Cardiac muscle cell (in vitro differentiated cells and primary cell): ENCODE measurements around the gene ORM1. TPM values are rescaled to one million over a fixed set of nuclear protein-coding genes. Genes with fewer than 3 reads are reported as not detected.

Experiments
- DNase-seq, 2 donors: peaks; one replicate each; pipeline versions ENCODE4 v3.0.0 to v3.0.0-alpha.2; 2010 to 2017; ENCODE audit warnings: low read depth in 1 of 2, low spot score in 1 of 2
- H3K27ac ChIP-seq: fragments of 200-600 bp; sonication (generic); 2 replicates; pipeline ENCODE4 v1.5.1; 2016
- H3K27me3 ChIP-seq: fragments of 200-600 bp; sonication (generic); 2 replicates; pipeline ENCODE4 v1.6.0; 2016; ENCODE audit warnings: control low read depth
- H3K36me3 ChIP-seq: fragments of 200-600 bp; sonication (generic); 2 replicates; pipeline ENCODE4 v1.5.1; 2016; ENCODE audit warnings: control low read depth
- H3K4me1 ChIP-seq: fragments of 200-600 bp; sonication (generic); 2 replicates; pipeline ENCODE4 v1.8.1; 2017; ENCODE audit warnings: low read depth, mild to moderate bottlenecking, mixed run types
- H3K4me3 ChIP-seq: fragments of 200-600 bp; sonication (generic); 2 replicates; pipeline ENCODE4 v1.5.1; 2016; ENCODE audit warnings: mild to moderate bottlenecking
- H3K9me3 ChIP-seq: fragments of 200-600 bp; sonication (generic); 2 replicates; pipeline ENCODE4 v1.5.1; 2017; ENCODE audit warnings: low read depth, mild to moderate bottlenecking, control low read depth
- polyA plus RNA-seq: library from polyadenylated mRNA; unstranded; fragments of >200 nt; fragmentation: Nextera tagmentation; extraction: Ambion mirVana; gene quantifications from 2 replicates; pipeline ENCODE4 v1.2.1, GENCODE V29; 2016
- total RNA-seq: library from RNA; depleted of rRNA; stranded (reverse); fragments of >200 nt; gene quantifications from 2 replicates; pipeline ENCODE4 v1.2.3, GENCODE V29; 2016
- TF ChIP-seq, protein P1 (sequence below): IDR thresholded peaks from 2 replicates; pipeline ENCODE4 v1.5.1; 2012; ENCODE audit warnings: low read depth, mild to moderate bottlenecking, low read length

Gene ORM1
- total and polyA plus RNA-seq, 2 experiments from 2014 or later = 0.75 TPM; not detected in 1

DNA sequence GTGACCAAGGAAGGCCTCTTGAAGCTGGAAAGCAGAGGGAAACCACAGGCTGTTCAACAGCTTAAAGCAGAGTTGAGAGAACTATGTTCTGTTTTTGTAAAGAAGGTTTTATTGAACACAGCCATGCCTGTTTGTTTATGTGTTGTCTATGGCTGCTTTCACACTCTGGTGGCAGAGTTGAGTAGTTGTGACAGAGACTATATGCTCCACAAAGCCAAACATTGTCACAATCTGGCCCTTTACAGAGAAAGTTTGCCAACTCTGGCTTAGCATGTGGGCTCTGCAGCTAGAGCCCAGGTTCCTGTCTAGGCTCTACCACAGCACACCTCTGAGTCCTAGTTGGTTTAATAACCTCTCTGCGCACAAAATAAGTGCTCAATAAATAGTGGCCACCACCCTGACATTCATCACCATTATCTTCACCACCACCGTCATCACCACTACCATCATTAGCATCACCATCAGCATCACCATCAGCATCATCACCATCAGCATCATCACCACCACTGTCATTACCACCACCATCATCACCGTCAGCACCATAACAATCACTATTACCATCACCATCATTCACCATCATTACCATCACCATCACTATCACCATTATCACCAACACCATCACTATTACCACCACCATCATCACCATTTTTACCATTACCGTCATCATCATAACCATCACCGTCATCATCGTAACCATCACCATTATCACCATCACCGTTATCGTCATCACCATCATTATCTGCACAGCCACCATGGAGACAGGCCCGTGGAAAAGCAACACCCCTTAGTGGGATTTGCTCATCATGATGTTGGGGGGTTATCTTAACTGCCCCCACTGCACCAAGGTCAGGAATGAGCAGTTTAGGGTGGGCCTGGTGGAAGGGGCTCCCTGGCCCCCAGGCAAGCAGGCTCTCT, 46.6 kb downstream of the ORM1 start:
- Histone ChIP-seq H3K4me3 (no peak overlapping the region), H3K9me3 (no peaks in the 10 kb centered on the region), H3K27ac (no peak overlapping the region), H3K27me3 (no peaks in the 10 kb centered on the region), H3K36me3 (peaks cover 4% of the 10 kb centered on the region), H3K4me1 (no peaks in the 10 kb centered on the region)
- TF ChIP-seq, protein P1, sequence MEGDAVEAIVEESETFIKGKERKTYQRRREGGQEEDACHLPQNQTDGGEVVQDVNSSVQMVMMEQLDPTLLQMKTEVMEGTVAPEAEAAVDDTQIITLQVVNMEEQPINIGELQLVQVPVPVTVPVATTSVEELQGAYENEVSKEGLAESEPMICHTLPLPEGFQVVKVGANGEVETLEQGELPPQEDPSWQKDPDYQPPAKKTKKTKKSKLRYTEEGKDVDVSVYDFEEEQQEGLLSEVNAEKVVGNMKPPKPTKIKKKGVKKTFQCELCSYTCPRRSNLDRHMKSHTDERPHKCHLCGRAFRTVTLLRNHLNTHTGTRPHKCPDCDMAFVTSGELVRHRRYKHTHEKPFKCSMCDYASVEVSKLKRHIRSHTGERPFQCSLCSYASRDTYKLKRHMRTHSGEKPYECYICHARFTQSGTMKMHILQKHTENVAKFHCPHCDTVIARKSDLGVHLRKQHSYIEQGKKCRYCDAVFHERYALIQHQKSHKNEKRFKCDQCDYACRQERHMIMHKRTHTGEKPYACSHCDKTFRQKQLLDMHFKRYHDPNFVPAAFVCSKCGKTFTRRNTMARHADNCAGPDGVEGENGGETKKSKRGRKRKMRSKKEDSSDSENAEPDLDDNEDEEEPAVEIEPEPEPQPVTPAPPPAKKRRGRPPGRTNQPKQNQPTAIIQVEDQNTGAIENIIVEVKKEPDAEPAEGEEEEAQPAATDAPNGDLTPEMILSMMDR = no peak
- no peak for DNase-seq

DNA sequence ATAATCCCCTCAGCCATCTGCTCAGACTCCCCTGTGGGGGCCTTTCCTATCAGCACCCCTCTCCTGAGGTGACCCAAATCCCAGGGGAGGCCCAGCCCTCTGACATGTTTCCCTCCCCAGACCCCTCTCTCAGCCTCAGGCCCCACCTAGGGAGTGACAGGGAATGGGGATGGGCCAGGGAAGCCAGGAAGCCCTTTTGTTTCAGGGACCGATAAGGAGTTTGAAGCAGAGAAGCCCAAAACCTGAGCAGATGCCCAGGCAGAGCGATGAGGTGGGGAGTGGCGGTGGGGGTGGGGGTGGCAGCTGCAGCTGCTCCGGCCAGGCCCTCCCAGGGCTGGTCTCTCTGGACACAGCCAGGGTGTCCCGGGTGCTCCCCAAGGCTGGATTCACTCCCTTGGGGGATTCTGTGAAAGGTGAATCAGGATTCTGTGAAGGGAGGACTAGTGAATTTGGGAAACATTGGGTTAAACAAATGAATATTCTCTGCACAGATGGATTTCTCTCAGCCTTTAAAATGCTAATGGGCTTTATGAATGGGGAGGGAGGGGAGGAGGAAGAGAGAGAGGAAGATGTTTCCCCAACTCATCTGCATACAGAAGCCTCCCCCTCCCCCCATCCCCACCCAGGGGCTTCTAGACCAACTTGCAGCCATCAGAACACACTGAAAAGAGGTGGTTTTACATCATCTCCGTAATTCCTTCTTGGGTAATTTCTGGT, 47.5 kb downstream of the ORM1 start:
- Histone ChIP-seq H3K4me3 (no peak overlapping the region), H3K27me3 (no peaks in the 10 kb centered on the region), H3K36me3 (peaks cover 4% of the 10 kb centered on the region), H3K4me1 (no peaks in the 10 kb centered on the region), H3K27ac (no peak overlapping the region), H3K9me3 (no peaks in the 10 kb centered on the region)
- TF ChIP-seq, protein P1 = no peak
- no peak for DNase-seq

DNA sequence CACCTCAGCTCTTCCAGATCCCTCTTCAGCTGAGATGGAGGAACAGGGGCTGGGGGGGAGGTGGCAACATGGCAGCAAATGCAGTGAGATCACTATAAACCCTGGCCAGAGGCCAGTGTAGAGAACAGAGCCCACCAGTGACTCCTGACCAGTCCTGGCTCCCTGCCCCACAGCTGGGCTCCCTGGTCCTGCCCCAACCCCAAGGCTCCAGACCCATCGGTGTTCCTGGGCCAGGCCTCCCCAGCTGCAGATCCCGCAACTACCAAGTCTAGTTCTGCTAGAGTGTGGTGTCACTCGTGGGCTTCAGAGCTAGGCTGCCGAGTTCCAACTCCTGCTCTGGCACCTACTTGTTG, 48.0 kb downstream of the ORM1 start:
- Histone ChIP-seq H3K9me3 (no peaks in the 10 kb centered on the region), H3K36me3 (peaks cover 4% of the 10 kb centered on the region), H3K27ac (no peak overlapping the region), H3K4me1 (no peaks in the 10 kb centered on the region), H3K27me3 (no peaks in the 10 kb centered on the region), H3K4me3 (no peak overlapping the region)
- TF ChIP-seq, protein P1 = no peak
- DNase-seq = no peak

DNA sequence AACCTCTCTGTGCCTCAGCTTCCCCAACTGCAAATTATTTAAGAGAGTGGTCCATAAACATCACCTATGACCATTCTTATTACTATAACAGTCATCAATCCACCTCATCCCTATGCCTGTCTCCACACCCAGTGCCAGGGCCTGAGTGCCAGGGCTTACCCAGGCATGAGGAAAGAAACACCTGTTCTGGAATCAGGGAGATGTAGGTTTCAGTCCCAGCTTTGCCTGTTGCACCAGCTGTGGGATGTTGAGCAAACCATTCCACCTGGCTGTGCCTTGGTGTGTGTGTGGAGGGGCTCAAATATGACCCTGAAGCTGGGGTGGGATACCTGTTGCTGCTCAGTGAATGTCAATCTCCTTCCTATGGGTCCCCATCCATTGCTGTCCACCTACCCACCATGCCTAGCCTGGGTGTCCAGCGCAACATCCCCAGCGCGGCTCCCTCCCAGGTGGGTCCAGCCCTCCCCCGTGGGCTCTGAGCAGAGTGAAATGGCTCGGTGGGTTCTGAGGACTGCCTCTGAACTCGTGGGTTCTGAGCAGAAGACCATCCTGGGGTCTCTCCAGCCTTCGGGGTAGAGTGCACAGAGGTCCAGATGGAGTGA, 48.5 kb downstream of the ORM1 start:
- Histone ChIP-seq H3K27me3 (no peaks in the 10 kb centered on the region), H3K4me1 (no peaks in the 10 kb centered on the region), H3K9me3 (no peaks in the 10 kb centered on the region), H3K4me3 (no peak overlapping the region), H3K27ac (no peak overlapping the region), H3K36me3 (peaks cover 4% of the 10 kb centered on the region)
- TF ChIP-seq, protein P1 = no peak
- no peak for DNase-seq

DNA sequence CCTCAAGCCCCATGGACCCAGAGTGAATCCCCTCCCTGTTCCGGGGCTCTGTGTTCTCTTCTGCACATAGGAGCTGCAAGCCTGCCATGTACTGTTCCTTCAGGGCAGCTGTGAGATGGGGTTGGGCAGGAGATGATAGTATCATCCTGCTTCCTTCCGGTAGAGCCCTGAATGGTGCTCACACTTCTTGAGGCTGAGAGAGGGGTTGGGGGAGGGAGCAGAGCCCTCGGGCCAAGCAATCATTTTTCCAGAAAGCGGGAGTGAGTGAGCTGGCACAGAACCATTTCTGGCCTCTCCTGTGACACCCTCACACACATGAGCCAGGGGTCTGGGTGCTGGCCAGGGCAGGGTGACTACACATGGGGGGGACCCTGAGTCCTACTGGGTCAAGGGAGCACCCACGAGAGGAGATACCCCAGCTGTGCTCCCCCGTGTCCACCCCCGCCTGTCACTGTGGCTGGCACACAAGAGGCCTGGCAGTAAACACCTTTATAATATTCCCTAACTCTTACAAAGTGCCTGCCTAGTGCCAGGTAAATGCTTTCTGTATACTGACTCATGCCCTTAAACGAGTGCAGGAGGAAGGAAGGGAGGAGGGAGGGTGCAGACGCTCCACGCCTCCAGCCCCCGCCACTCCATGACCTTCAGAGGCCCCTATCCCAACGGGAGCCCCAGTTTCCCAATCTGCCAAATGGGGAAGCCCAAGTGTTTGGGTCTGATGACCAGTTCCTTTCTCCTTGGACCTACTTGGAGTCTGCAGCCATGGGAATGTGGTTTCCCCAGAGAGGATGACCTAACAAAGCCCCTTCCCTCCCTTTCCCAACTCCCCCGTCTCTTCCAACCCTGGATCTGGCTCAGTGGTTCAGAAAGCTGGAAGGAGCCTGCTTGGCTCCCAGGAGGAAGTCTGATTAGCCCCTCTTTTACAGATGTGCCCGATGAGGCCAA, 49.3 kb downstream of the ORM1 start:
- no peaks in the 10 kb centered on the region for H3K4me1 ChIP-seq
- DNase-seq = peak in 1 of 2 donors; percentile 72
- no peak overlapping the region for H3K27ac ChIP-seq
- no peaks in the 10 kb centered on the region for H3K27me3 ChIP-seq
- H3K36me3 ChIP-seq = peaks cover 5% of the 10 kb centered on the region
- H3K4me3 ChIP-seq = no peak overlapping the region
- TF ChIP-seq, protein P1 = no peak
- H3K9me3 ChIP-seq = no peaks in the 10 kb centered on the region
